H9 (cell line): ENCODE data around the gene CCL8. TPM values are rescaled to one million over a fixed set of nuclear protein-coding genes. Genes with fewer than 3 reads are reported as not detected.

Experiments used
- DNase-seq: peaks from one replicate; pipeline ENCODE4 v3.0.0-alpha.2; 2017
- H2AFZ ChIP-seq: one replicate; pipeline ENCODE4 v1.6.1; 2013; ENCODE audit warnings: mild to moderate bottlenecking, low read length, control low read depth, moderate library complexity
- H2AK5ac ChIP-seq: 2 replicates; pipeline ENCODE4 v1.6.1; 2013; ENCODE audit warnings: low read length, control low read depth, mixed read lengths; ENCODE audit not compliant: insufficient read length
- H2BK120ac ChIP-seq: one replicate; pipeline ENCODE4 v1.6.1; 2013; ENCODE audit warnings: low read depth, mild to moderate bottlenecking, low read length, control low read depth, inconsistent platforms; ENCODE audit not compliant: poor library complexity, severe bottlenecking
- H2BK12ac ChIP-seq: 2 replicates; pipeline ENCODE4 v1.6.1; 2013; ENCODE audit warnings: low read length, control low read depth, mixed read lengths, low read depth; ENCODE audit not compliant: insufficient read length
- H2BK15ac ChIP-seq: 2 replicates; pipeline ENCODE4 v1.6.1; 2013; ENCODE audit warnings: low read depth, low read length, control low read depth
- H2BK20ac ChIP-seq: one replicate; pipeline ENCODE4 v1.6.1; 2013; ENCODE audit warnings: low read depth, mild to moderate bottlenecking, low read length, control low read depth, inconsistent platforms; ENCODE audit not compliant: poor library complexity, severe bottlenecking
- H2BK5ac ChIP-seq: 2 replicates; pipeline ENCODE4 v1.6.1; 2013; ENCODE audit warnings: low read length, control low read depth, mixed read lengths; ENCODE audit not compliant: insufficient read length
- H3K14ac ChIP-seq: 2 replicates; pipeline ENCODE4 v1.6.1; 2013; ENCODE audit warnings: low read length, control low read depth; ENCODE audit not compliant: insufficient read depth
- H3K18ac ChIP-seq: 2 replicates; pipeline ENCODE4 v1.6.1; 2013; ENCODE audit warnings: low read depth, mild to moderate bottlenecking, mixed read lengths, low read length, control low read depth; ENCODE audit not compliant: insufficient read length
- H3K23ac ChIP-seq: 2 replicates; pipeline ENCODE4 v1.6.1; 2013; ENCODE audit warnings: low read length, control low read depth, mixed read lengths, low read depth; ENCODE audit not compliant: insufficient read length
- H3K23me2 ChIP-seq: 2 replicates; pipeline ENCODE4 v1.6.1; 2013; ENCODE audit warnings: low read depth, mild to moderate bottlenecking, mixed read lengths, low read length, control low read depth; ENCODE audit not compliant: insufficient read length, poor library complexity, severe bottlenecking
- H3K27ac ChIP-seq: 2 replicates; pipeline ENCODE4 v1.5.1; 2013; ENCODE audit warnings: low read length, control low read depth, mixed read lengths, low read depth; ENCODE audit not compliant: insufficient read length
- H3K27me3 ChIP-seq: 2 replicates; pipeline ENCODE4 v1.6.1; 2013; ENCODE audit warnings: low read length, control low read depth, inconsistent platforms; ENCODE audit not compliant: insufficient read depth
- H3K4ac ChIP-seq: 2 replicates; pipeline ENCODE4 v1.6.1; 2013; ENCODE audit warnings: low read depth, mild to moderate bottlenecking, control low read depth, inconsistent platforms, low read length, moderate library complexity
- H3K4me1 ChIP-seq: 2 replicates; pipeline ENCODE4 v1.6.1; 2013; ENCODE audit warnings: low read length, control low read depth, inconsistent platforms; ENCODE audit not compliant: insufficient read depth
- H3K4me2 ChIP-seq: 2 replicates; pipeline ENCODE4 v1.6.1; 2013; ENCODE audit warnings: low read length, control low read depth, mixed read lengths; ENCODE audit not compliant: insufficient read length, insufficient read depth
- H3K56ac ChIP-seq: 2 replicates; pipeline ENCODE4 v1.6.1; 2013; ENCODE audit warnings: low read depth, mild to moderate bottlenecking, mixed read lengths, low read length, control low read depth; ENCODE audit not compliant: insufficient read length
- H3K79me1 ChIP-seq: 2 replicates; pipeline ENCODE4 v1.6.1; 2013; ENCODE audit warnings: low read depth, mild to moderate bottlenecking, moderate library complexity, low read length, control low read depth, inconsistent platforms; ENCODE audit not compliant: insufficient read depth, poor library complexity, severe bottlenecking
- H3K79me2 ChIP-seq: 2 replicates; pipeline ENCODE4 v1.6.1; 2013; ENCODE audit warnings: low read length, control low read depth, inconsistent platforms; ENCODE audit not compliant: insufficient read depth
- H3K9ac ChIP-seq: 2 replicates; pipeline ENCODE4 v1.6.1; 2013; ENCODE audit warnings: low read length, control low read depth, mixed read lengths; ENCODE audit not compliant: insufficient read length; ENCODE audit errors: extremely low read depth
- H3K9me3 ChIP-seq: one replicate; pipeline ENCODE4 v1.6.1; 2013; ENCODE audit warnings: low read depth, low read length, inconsistent platforms; ENCODE audit not compliant: control insufficient read depth
- H3T11ph ChIP-seq: one replicate; pipeline ENCODE4 v1.6.1; 2013; ENCODE audit warnings: mild to moderate bottlenecking, low read length, control low read depth, inconsistent platforms
- H4K20me1 ChIP-seq: one replicate; pipeline ENCODE4 v1.6.1; 2013; ENCODE audit not compliant: control insufficient read depth, insufficient read length, insufficient read depth
- H4K5ac ChIP-seq: 2 replicates; pipeline ENCODE4 v1.6.1; 2013; ENCODE audit warnings: low read depth, mild to moderate bottlenecking, mixed read lengths, low read length, control low read depth; ENCODE audit not compliant: insufficient read length
- H4K8ac ChIP-seq: replicated peaks from 2 replicates; pipeline ENCODE4 v1.6.1; 2013; ENCODE audit warnings: low read length, control low read depth, mixed read lengths, low read depth; ENCODE audit not compliant: insufficient read length
- H4K91ac ChIP-seq: 2 replicates; pipeline ENCODE4 v1.6.1; 2013; ENCODE audit warnings: low read depth, mild to moderate bottlenecking, moderate library complexity, mixed read lengths, low read length, control low read depth; ENCODE audit not compliant: insufficient read length
- H3K27ac Mint-ChIP-seq, 3 experiments: 2 replicates in 2 of 3; 3 replicates in 1 of 3; pipeline ENCODE4 v1.8.0; 2020 to 2021; ENCODE audit warnings: mixed read lengths in 3 of 3, mild to moderate bottlenecking in 1 of 3, moderate library complexity in 1 of 3
- H3K27me3 Mint-ChIP-seq: 2 replicates; pipeline ENCODE4 v1.8.0; 2021; ENCODE audit warnings: low read depth, mild to moderate bottlenecking, moderate library complexity, mixed read lengths
- H3K36me3 Mint-ChIP-seq, 3 experiments: 2 replicates in 2 of 3; 3 replicates in 1 of 3; pipeline ENCODE4 v1.8.0; 2020 to 2021; ENCODE audit warnings: low read depth in 3 of 3, mixed read lengths in 3 of 3; ENCODE audit not compliant: insufficient read depth in 1 of 3
- H3K4me1 Mint-ChIP-seq, 2 experiments: 2 replicates each; pipeline ENCODE4 v1.8.0; 2020; ENCODE audit warnings: mixed read lengths in 2 of 2
- H3K4me3 Mint-ChIP-seq, 2 experiments: 2 replicates in 1 of 2; 3 replicates in 1 of 2; pipeline ENCODE4 v1.8.0; 2020 to 2021; ENCODE audit warnings: mild to moderate bottlenecking in 2 of 2, mixed read lengths in 2 of 2, moderate library complexity in 1 of 2
- H3K9me3 Mint-ChIP-seq, 2 experiments: 2 replicates in 1 of 2; 3 replicates in 1 of 2; pipeline ENCODE4 v1.8.0; 2020; ENCODE audit warnings: mild to moderate bottlenecking in 2 of 2, mixed read lengths in 2 of 2, moderate library complexity in 1 of 2
- total RNA-seq: library from RNA; stranded (reverse); gene quantifications from 2 replicates; pipeline ENCODE4 v1.2.1, GENCODE V29; 2021
- TF ChIP-seq, protein P1 (sequence below): fragments of 200-600 bp; sonication (generic); conservative IDR thresholded peaks from 3 replicates; pipeline ENCODE4 v1.8.0; 2021; ENCODE audit warnings: antibody characterized with exemption, mild to moderate bottlenecking

The CCL8 gene
- total RNA-seq, 1 experiment from 2014 or later, result not detected

DNA sequence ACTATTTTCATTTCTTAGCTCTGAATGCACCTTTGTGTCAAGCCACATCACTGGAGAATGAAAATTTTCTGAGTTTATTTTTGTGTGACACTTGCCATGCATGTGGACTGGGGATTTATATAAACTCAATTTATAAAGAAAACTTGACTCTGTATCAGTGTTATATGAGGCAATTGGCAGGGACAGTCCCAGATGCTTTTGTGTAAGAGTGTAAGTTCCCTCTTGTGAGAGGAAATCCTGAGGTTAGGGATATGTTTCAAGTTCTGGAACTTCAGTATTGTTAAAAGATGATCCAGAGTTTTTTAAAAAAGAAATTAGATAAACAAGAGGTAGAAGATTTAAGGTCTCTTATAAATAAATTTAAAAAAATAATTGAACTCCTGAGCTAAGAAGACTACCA lies 10.9 kb upstream of the CCL8 start:
- H2BK5ac ChIP-seq, result no peak overlapping the region
- no peak overlapping the region for H4K91ac ChIP-seq
- no peak overlapping the region for H3K27ac Mint-ChIP-seq
- no peak overlapping the region for H3K27ac ChIP-seq
- H3K27me3 Mint-ChIP-seq, result peaks cover 6% of the 10 kb centered on the region
- H4K5ac ChIP-seq, result no peak overlapping the region
- no peak overlapping the region for H2BK120ac ChIP-seq
- no peaks in the 10 kb centered on the region for H3K79me2 ChIP-seq
- H2AK5ac ChIP-seq, result no peak overlapping the region
- H4K20me1 ChIP-seq, result no peaks in the 10 kb centered on the region
- no peak overlapping the region for H3K4ac ChIP-seq
- H3K9ac ChIP-seq, result no peak overlapping the region
- no peaks in the 10 kb centered on the region for H3K79me1 ChIP-seq
- H3K14ac ChIP-seq, result no peak overlapping the region
- H3K9me3 Mint-ChIP-seq, result no peaks in the 10 kb centered on the region
- H3K4me2 ChIP-seq, result no peak overlapping the region
- no peak overlapping the region for H3K23ac ChIP-seq
- no peak overlapping the region for H4K8ac ChIP-seq
- H2BK15ac ChIP-seq, result no peak overlapping the region
- H3K4me3 Mint-ChIP-seq, result no peak overlapping the region
- H3K23me2 ChIP-seq, result no peaks in the 10 kb centered on the region
- no peaks in the 10 kb centered on the region for H3K36me3 Mint-ChIP-seq
- no peaks in the 10 kb centered on the region for H3K9me3 ChIP-seq
- DNase-seq, result no peak
- no peaks in the 10 kb centered on the region for H3K27me3 ChIP-seq
- H3T11ph ChIP-seq, result no peak overlapping the region
- no peak overlapping the region for H3K56ac ChIP-seq
- TF ChIP-seq, protein P1, sequence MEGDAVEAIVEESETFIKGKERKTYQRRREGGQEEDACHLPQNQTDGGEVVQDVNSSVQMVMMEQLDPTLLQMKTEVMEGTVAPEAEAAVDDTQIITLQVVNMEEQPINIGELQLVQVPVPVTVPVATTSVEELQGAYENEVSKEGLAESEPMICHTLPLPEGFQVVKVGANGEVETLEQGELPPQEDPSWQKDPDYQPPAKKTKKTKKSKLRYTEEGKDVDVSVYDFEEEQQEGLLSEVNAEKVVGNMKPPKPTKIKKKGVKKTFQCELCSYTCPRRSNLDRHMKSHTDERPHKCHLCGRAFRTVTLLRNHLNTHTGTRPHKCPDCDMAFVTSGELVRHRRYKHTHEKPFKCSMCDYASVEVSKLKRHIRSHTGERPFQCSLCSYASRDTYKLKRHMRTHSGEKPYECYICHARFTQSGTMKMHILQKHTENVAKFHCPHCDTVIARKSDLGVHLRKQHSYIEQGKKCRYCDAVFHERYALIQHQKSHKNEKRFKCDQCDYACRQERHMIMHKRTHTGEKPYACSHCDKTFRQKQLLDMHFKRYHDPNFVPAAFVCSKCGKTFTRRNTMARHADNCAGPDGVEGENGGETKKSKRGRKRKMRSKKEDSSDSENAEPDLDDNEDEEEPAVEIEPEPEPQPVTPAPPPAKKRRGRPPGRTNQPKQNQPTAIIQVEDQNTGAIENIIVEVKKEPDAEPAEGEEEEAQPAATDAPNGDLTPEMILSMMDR, result no peak
- H2AFZ ChIP-seq, result no peak overlapping the region
- H2BK12ac ChIP-seq, result no peak overlapping the region
- no peak overlapping the region for H2BK20ac ChIP-seq
- no peak overlapping the region for H3K18ac ChIP-seq
- no peaks in the 10 kb centered on the region for H3K4me1 ChIP-seq
- H3K4me1 Mint-ChIP-seq, result peaks cover 0 to 5% of the 10 kb centered on the region in 2 experiments; a peak in 3 of 4 replicates
